ENCODE data around the gene NBEAL1.
"Not testable (repeated sequence)": the region's sequence is repeated elsewhere in the genome, so short reads cannot be mapped to it uniquely, and the experiment has no call there.

NBEAL1 gene

DNA sequence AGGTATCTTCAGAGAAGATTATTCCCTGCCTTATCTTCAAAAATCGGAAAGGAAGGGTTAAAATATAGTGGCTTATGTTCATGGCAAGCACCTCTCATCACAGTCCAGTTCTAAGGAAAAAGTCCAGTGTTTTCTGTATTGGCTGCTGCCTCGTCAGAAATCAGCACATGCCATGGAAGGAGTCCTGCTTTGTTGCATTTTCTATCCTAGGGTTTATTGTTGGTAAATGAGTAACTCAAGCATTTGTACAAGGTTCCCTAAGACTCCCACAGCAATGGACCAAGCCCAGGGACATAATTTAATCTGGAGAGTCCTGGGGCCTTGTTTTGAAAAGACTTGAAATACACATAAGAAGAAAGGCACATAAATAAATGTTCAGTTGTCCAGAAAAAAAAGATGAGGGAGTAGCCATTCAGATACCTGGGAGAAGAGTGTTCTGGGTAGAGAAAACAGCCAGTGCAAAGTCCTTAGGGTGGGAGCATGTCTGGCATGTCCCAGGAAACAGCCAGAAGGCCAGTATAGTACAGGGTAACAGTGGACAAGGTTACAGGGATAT, 26.4 kb downstream of the NBEAL1 start:
- DNase-seq: no peak

DNA sequence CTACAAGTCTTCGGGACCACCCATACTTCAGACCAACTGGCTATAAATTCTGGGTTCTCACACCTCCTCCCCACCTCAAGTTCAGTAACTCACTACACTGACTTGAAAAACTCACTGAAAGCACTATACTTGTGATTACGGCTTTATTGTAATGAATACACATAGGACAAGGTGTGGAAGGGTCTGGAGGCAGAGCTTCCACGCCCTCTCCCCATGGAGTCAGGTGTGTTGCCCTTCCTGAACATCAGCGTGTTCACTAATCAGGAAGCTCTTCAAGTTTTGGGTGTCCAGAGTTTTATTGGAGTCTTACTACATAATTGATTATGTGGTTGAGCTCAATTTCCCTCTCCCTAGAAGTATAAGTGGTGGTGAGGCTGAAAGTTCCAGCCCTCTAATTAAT, 27.5 kb downstream of the NBEAL1 start:
- no peak for DNase-seq

DNA sequence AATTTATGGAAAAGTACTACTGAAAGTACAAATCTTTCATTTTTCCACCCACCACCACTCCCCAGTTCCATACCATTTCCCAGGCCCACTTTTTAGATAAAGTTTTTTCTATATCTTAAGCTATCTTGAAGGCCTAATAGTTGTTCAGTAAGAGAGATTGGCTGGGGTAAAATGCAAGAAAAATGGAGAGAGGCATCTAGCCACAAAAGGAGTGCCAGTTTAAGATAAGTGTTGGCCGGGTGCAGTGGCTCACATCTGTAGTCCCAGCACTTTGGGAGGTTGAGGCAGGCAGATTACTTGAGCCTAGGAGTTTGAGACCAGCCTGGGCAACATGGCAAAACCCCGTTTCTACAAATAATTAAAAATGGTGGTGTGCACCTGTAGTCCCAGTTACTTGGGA, 28.6 kb downstream of the NBEAL1 start:
- DNase-seq: no peak

DNA sequence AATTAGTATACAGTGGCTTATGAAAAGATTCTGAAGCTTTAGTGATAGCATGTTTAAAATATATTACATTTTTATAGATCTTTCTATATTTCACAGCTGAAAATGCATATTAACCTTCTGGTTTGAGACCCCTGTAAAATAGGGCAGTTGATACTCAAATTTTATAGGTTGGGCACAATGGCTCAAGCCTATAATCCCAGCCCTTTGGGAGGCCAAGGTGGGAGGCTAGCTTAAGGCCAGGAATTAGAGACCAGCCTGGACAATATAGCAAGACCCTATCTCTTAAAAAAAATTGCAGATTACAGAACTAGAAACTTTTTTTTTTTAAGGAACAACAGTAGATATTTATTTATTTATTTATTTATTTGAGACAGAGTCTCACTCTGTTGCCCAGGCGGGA, 31.2 kb downstream of the NBEAL1 start:
- DNase-seq: no peak

GRCh38 chr2:203052539-203052938, 37.9 kb downstream of the NBEAL1 start:
- DNase-seq: no peak

DNA sequence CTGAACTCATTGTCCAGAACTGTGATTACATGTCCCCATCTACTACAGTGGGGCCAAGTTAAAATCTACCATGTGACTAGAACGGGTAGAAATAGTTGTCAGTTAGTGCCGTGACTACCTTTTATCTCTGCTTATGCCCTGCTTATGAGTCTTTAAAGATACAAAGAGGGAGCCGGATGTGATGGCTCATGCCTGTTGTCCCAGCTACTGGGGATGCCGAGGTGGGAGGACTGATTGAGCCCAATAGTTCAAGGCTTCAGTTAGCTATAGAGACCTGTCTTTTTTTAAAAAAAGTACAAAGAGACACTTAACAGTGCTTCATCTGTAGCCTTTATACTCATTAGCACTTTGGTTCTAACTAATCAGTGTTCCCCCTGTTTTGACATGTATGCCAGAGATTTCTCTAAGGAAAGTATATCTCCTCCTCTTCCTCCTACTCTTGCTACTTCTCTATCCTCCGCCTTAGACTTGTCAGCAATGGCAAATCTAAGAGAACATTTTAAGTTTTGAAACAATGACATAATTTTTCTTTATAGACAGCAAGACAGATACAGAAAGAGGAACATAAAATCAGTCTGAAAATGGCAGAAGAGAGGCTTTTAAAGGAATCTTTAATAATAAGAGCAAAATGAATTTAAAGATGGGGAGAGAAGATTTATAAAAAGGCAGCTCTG, 45.0 kb downstream of the NBEAL1 start:
- DNase-seq: no peak

- no peak for DNase-seq
These were observed 46.7 kb downstream of the NBEAL1 start for GRCh38 chr2:203061346-203061745.

GRCh38 chr2:203062126-203062525, 47.5 kb downstream of the NBEAL1 start:
- no peak for DNase-seq

DNA sequence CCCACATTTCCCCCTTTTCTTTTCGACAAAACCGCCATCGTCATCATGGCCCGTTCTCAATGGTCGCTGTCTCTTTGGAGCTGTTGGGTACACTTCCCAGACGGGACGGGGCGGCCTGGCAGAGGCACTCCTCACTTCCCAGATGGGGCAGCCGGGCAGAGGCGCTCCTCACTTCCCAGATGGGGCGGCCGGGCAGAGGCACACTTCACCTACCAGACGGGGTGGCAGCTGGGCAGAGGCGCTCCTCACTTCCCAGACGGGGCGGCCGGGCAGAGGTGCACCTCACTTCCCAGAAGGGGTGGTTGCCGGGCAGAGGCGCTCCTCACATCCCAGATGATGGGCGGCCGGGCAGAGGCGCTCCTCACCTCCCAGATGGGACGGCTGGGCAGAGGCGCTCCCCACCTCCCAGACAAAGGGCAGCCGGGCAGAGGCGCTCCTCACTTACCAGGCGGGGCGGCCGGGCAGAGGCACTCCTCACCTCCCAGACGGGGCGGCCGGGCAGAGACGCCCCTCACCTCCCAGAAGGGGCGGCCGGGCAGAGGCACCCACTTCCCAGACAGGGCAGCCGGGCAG, 51.9 kb downstream of the NBEAL1 start:
- DNase-seq: not testable (repeated sequence)

DNA sequence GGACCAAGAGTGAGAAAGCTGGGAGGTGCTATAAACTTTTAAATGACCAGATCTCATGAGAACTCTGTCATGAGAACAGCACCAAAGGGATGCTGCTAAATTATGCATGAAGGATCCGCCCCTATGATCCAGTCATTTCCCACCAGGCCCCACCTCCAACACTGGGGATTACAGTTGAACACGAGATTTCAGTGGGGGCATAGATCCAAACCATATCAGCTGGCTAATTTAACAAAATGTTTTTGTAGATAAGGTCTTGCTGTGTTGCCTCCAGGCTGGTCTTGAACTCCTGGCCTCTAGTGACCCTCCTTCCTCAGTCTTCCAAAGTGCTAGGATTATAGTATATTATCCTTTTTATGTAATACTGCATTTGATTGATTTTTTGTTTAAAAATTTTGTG, 56.0 kb downstream of the NBEAL1 start:
- DNase-seq: no peak

- no peak for DNase-seq
These were observed 56.5 kb downstream of the NBEAL1 start for GRCh38 chr2:203071148-203071547.

GRCh38 chr2:203072371-203072770, 57.7 kb downstream of the NBEAL1 start:
- no peak for DNase-seq

DNA sequence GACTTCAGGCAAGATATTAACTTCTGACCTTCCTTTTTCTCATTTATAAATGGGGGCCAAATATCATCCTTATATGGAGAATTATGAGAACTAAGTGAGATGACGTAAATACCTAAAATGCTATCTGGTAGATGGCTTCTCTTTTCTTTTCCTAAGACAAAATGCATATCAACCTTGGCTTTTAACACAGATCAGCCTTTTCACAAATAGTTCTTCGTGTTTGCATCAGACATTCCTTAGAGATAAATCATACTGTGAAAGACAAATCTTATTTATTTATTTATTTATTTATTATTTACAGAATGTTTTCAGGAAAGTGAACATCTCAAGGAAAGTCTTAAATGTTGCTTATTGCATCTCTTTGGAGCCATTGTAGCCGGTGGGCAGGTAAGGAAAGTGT, 62.8 kb downstream of the NBEAL1 start:
- DNase-seq: no peak

GRCh38 chr2:203080447-203081045, 65.9 kb downstream of the NBEAL1 start:
- DNase-seq: no peak

DNA sequence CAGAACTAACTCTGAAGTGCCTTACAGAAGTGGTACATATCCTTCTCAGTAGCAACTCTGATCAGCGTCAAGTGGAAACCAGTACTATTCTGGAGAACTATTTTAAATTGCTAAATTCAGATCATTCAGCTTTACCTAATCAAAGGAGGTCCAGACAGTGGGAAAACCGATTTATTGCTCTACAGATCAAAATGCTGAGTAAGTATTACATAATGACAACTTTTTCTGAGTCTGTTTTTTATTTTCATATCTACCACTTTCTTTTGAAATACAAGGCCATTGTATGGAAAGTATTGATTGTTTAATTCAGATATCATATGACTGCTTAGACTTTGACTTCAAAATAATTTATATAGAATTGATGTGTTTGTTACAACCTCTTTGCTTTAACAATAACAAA, 68.7 kb downstream of the NBEAL1 start:
- DNase-seq: no peak

DNA sequence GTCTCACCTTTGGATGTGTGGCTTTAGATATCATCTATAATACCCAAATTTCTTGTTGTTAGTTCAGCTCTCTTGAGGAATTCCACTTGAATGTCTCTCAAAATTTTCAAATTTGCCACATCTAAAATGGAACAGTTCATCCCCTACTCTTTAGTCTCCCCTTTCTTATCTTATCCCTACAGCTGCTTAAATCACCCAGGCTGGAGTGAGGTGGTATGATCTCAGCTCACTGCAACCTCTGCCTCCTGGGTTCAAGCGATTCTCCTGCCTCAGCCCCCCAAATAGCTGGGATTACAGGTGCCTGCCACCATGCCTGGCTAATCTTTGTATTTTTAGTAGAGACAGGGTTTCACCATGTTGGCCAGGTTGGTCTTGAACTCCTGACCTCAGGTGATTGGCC, 71.7 kb downstream of the NBEAL1 start:
- DNase-seq: not testable (repeated sequence)

GRCh38 chr2:203090721-203091120, 76.0 kb downstream of the NBEAL1 start:
- not testable (repeated sequence) for DNase-seq

DNA sequence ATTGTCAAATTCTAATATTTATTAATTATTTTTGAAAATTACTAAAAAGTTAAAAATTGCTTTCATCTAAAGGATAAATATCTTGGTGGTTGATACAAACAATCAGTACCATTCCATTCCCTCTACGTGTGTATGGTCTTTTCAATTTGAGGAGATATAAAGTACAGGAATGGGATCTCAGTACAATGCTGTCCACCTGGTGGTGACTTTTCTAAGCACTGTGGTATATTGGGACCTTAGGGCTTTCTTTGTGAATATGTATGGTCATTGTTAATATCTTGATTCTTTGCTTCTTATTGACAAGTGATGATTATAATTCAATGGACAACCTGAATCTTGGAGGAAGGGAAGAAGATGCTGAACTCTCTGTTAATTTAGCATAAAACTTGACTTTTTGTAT, 83.1 kb downstream of the NBEAL1 start:
- no peak for DNase-seq

- not testable (repeated sequence) for DNase-seq
These were observed 87.7 kb downstream of the NBEAL1 start for GRCh38 chr2:203102357-203102756.

DNA sequence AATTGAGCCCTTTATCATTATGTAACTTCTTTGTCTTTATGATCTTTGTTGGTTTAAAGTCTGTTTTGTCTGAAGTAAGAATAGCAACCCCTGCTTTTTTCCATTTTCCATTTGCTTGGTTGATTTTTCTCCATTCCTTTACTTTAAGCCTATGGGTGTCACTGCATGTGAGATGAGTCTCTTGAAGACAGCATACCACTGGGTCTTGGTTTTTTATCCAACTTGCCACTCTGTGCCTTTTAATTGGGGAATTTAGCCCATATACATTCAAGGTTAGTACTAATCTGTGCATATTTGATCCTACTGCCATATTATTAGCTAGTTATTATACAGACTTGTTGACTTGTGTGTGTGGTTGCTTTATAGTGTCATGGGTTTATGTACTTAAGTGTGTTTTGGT, 89.6 kb downstream of the NBEAL1 start:
- no peak for DNase-seq

DNA sequence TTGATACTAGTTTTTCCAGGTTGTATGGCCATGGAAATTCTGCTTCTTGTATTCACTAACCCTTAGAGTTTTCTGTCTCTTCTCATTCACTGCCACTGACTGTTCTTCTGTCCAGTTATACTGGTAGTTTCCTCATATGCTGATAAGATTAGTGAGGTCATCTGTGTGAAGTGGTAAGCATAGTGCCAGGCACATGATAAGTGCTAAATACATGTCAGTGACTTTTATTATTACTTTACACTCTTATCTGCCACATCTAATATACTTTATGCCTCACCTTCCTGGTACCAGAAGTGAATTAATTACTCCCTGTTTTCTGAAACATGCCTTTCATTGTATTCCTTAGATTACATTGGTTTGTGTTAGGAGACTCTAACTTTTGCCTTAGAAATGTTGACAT, 91.3 kb downstream of the NBEAL1 start:
- no peak for DNase-seq

- DNase-seq: not testable (repeated sequence)
These were observed 95.8 kb downstream of the NBEAL1 start for GRCh38 chr2:203110496-203110895.

GRCh38 chr2:203112342-203112741, 97.7 kb downstream of the NBEAL1 start:
- no peak for DNase-seq

- DNase-seq: not testable (repeated sequence)
These were observed 100.6 kb downstream of the NBEAL1 start for GRCh38 chr2:203115201-203115700.

Data from activated naive CD4-positive, alpha-beta T cell treated with anti-CD3 and anti-CD28 coated beads, Interleukin-2, amount 50 U/mL, for 16 hours (primary cell).